Measurements from ENCODE around the gene TVP23A.
"Not testable (repeated sequence)": the region's sequence is repeated elsewhere in the genome, so short reads cannot be mapped to it uniquely, and the experiment has no call there.

TVP23A gene

GRCh38 chr16:10756574-10756973, 62.0 kb downstream of the TVP23A start:
- H3K4me3 Mint-ChIP-seq: no peak overlapping the region
- peaks cover 23% of the 10 kb centered on the region for H3K4me1 Mint-ChIP-seq (ENCODE audit: low read depth)
- H3K9me3 Mint-ChIP-seq: no peaks in the 10 kb centered on the region
- H3K27ac Mint-ChIP-seq: no peak overlapping the region
- peaks cover 75% of the 10 kb centered on the region for H3K36me3 Mint-ChIP-seq (ENCODE audit: low read depth)
- no peaks in the 10 kb centered on the region for H3K27me3 Mint-ChIP-seq

- no peaks in the 10 kb centered on the region for H3K9me3 Mint-ChIP-seq
- H3K4me1 Mint-ChIP-seq (ENCODE audit: low read depth): peaks cover 35% of the 10 kb centered on the region
- no peaks in the 10 kb centered on the region for H3K27me3 Mint-ChIP-seq
- no peak overlapping the region for H3K27ac Mint-ChIP-seq
- peaks cover 68% of the 10 kb centered on the region for H3K36me3 Mint-ChIP-seq (ENCODE audit: low read depth)
- H3K4me3 Mint-ChIP-seq: no peak overlapping the region
Observed at GRCh38 chr16:10754941-10755340, 63.7 kb downstream of the TVP23A start.

- peaks cover 45% of the 10 kb centered on the region for H3K4me1 Mint-ChIP-seq (ENCODE audit: low read depth)
- H3K4me3 Mint-ChIP-seq: no peak overlapping the region
- H3K9me3 Mint-ChIP-seq: no peaks in the 10 kb centered on the region
- H3K36me3 Mint-ChIP-seq (ENCODE audit: low read depth): peaks cover 70% of the 10 kb centered on the region
- H3K27ac Mint-ChIP-seq: peak overlapping the region; percentile 21
- H3K27me3 Mint-ChIP-seq: no peaks in the 10 kb centered on the region
Observed at GRCh38 chr16:10753670-10754069, 64.9 kb downstream of the TVP23A start.

GRCh38 chr16:10752843-10753523, 65.6 kb downstream of the TVP23A start:
- peaks cover 49% of the 10 kb centered on the region for H3K4me1 Mint-ChIP-seq (ENCODE audit: low read depth)
- H3K36me3 Mint-ChIP-seq (ENCODE audit: low read depth): peaks cover 69% of the 10 kb centered on the region
- H3K4me3 Mint-ChIP-seq: no peak overlapping the region
- H3K27ac Mint-ChIP-seq: no peak overlapping the region
- no peaks in the 10 kb centered on the region for H3K9me3 Mint-ChIP-seq
- H3K27me3 Mint-ChIP-seq: no peaks in the 10 kb centered on the region

- H3K27me3 Mint-ChIP-seq: no peaks in the 10 kb centered on the region
- peak overlapping the region; percentile 38 for H3K27ac Mint-ChIP-seq
- peaks cover 49% of the 10 kb centered on the region for H3K4me1 Mint-ChIP-seq (ENCODE audit: low read depth)
- no peaks in the 10 kb centered on the region for H3K9me3 Mint-ChIP-seq
- no peak overlapping the region for H3K4me3 Mint-ChIP-seq
- peaks cover 65% of the 10 kb centered on the region for H3K36me3 Mint-ChIP-seq (ENCODE audit: low read depth)
Observed at GRCh38 chr16:10751291-10751697, 67.3 kb downstream of the TVP23A start.

- H3K4me3 Mint-ChIP-seq: no peak overlapping the region
- H3K27ac Mint-ChIP-seq: peak overlapping the region; percentile 48
- no peaks in the 10 kb centered on the region for H3K27me3 Mint-ChIP-seq
- H3K4me1 Mint-ChIP-seq (ENCODE audit: low read depth): peaks cover 51% of the 10 kb centered on the region
- H3K36me3 Mint-ChIP-seq (ENCODE audit: low read depth): peaks cover 65% of the 10 kb centered on the region
- H3K9me3 Mint-ChIP-seq: no peaks in the 10 kb centered on the region
Observed at GRCh38 chr16:10750793-10751192, 67.8 kb downstream of the TVP23A start.

GRCh38 chr16:10745841-10746240, 72.8 kb downstream of the TVP23A start:
- H3K4me1 Mint-ChIP-seq (ENCODE audit: low read depth): peaks cover 44% of the 10 kb centered on the region
- peak overlapping the region; percentile 43 for H3K27ac Mint-ChIP-seq
- peaks cover 37% of the 10 kb centered on the region for H3K36me3 Mint-ChIP-seq (ENCODE audit: low read depth)

GRCh38 chr16:10744370-10745030, 74.1 kb downstream of the TVP23A start:
- H3K27ac Mint-ChIP-seq: peak overlapping the region; percentile 99
- peaks cover 51% of the 10 kb centered on the region for H3K4me1 Mint-ChIP-seq (ENCODE audit: low read depth)
- peaks cover 31% of the 10 kb centered on the region for H3K36me3 Mint-ChIP-seq (ENCODE audit: low read depth)
- H3K9me3 Mint-ChIP-seq: no peaks in the 10 kb centered on the region
- H3K27me3 Mint-ChIP-seq: no peaks in the 10 kb centered on the region
- peak overlapping the region; percentile 88 for H3K4me3 Mint-ChIP-seq

More at GRCh38 chr16:10745841-10746240, 72.8 kb downstream of the TVP23A start:
- H3K9me3 Mint-ChIP-seq: no peaks in the 10 kb centered on the region
- no peak overlapping the region for H3K4me3 Mint-ChIP-seq
- H3K27me3 Mint-ChIP-seq: no peaks in the 10 kb centered on the region

GRCh38 chr16:10743610-10744369, 74.8 kb downstream of the TVP23A start, which contains the start of gene NUBP1:
NUBP1 (plus strand) TSS chr16:10743842; CDS start chr16:10743864, 22 bp downstream.
- Mint-ChIP-seq H3K4me3 (peak within 1 kb of the TSS; percentile 88), H3K9me3 (no peaks in the 10 kb centered on the region), H3K36me3 (ENCODE audit: low read depth) (peaks cover 24% of the 10 kb centered on the region), H3K27me3 (no peaks in the 10 kb centered on the region), H3K4me1 (ENCODE audit: low read depth) (peaks cover 49% of the 10 kb centered on the region), H3K27ac (peak within 1 kb of the TSS; percentile 99)

- no peaks in the 10 kb centered on the region for H3K27me3 Mint-ChIP-seq
- H3K4me3 Mint-ChIP-seq: peak overlapping the region; percentile 88
- peaks cover 50% of the 10 kb centered on the region for H3K4me1 Mint-ChIP-seq (ENCODE audit: low read depth)
- no peaks in the 10 kb centered on the region for H3K9me3 Mint-ChIP-seq
- H3K36me3 Mint-ChIP-seq (ENCODE audit: low read depth): peaks cover 18% of the 10 kb centered on the region
- H3K27ac Mint-ChIP-seq: peak overlapping the region; percentile 99
Observed at GRCh38 chr16:10743227-10743609, 75.4 kb downstream of the TVP23A start.

GRCh38 chr16:10741844-10742243, 76.8 kb downstream of the TVP23A start:
- H3K36me3 Mint-ChIP-seq (ENCODE audit: low read depth): peaks cover 9% of the 10 kb centered on the region
- no peak overlapping the region for H3K4me3 Mint-ChIP-seq
- H3K27me3 Mint-ChIP-seq: no peaks in the 10 kb centered on the region
- H3K4me1 Mint-ChIP-seq (ENCODE audit: low read depth): peaks cover 61% of the 10 kb centered on the region
- no peak overlapping the region for H3K27ac Mint-ChIP-seq
- H3K9me3 Mint-ChIP-seq: no peaks in the 10 kb centered on the region

GRCh38 chr16:10741249-10741648, 77.3 kb downstream of the TVP23A start:
- peaks cover 61% of the 10 kb centered on the region for H3K4me1 Mint-ChIP-seq (ENCODE audit: low read depth)
- not testable (repeated sequence) for H3K27ac Mint-ChIP-seq; H3K27me3 Mint-ChIP-seq; H3K36me3 Mint-ChIP-seq (ENCODE audit: low read depth); H3K9me3 Mint-ChIP-seq; H3K4me3 Mint-ChIP-seq

- no peak overlapping the region for H3K4me3 Mint-ChIP-seq
- peaks cover 59% of the 10 kb centered on the region for H3K4me1 Mint-ChIP-seq (ENCODE audit: low read depth)
- no peak overlapping the region for H3K27ac Mint-ChIP-seq
- H3K9me3 Mint-ChIP-seq: no peaks in the 10 kb centered on the region
- peaks cover 5% of the 10 kb centered on the region for H3K36me3 Mint-ChIP-seq (ENCODE audit: low read depth)
- H3K27me3 Mint-ChIP-seq: no peaks in the 10 kb centered on the region
Observed at GRCh38 chr16:10740845-10741208, 77.8 kb downstream of the TVP23A start.

- H3K4me3 Mint-ChIP-seq: no peak overlapping the region
- H3K27me3 Mint-ChIP-seq: no peaks in the 10 kb centered on the region
- no peaks in the 10 kb centered on the region for H3K9me3 Mint-ChIP-seq
- no peaks in the 10 kb centered on the region for H3K36me3 Mint-ChIP-seq (ENCODE audit: low read depth)
- H3K27ac Mint-ChIP-seq: no peak overlapping the region
- H3K4me1 Mint-ChIP-seq (ENCODE audit: low read depth): peaks cover 54% of the 10 kb centered on the region
Observed at GRCh38 chr16:10740000-10740844, 78.4 kb downstream of the TVP23A start.

Measured in stimulated activated naive CD8-positive, alpha-beta T cell treated with anti-CD3 and anti-CD28 coated beads, Interleukin-15, Interleukin-2, amounts not matched to agents 100 ng/mL and 50 ng/mL, for 24 hours (primary cell).